Subcutaneous adipose tissue (tissue), 4 donors: Measurements from ENCODE around the gene GRK6. TPM values are rescaled to one million over a fixed set of nuclear protein-coding genes. Genes with fewer than 3 reads are reported as not detected.

Experiments used
- CTCF ChIP-seq: fragments of 450-650 bp; IDR thresholded peaks from one replicate; pipeline ENCODE4 v1.5.1; 2016; ENCODE audit warnings: low read depth, mild to moderate bottlenecking, control low read depth, antibody characterized with exemption, moderate library complexity
- total RNA-seq, 4 donors: library from RNA; depleted of rRNA; stranded (reverse); fragments of >200 nt; gene quantifications; one replicate each; pipeline ENCODE4 v1.1.0, GENCODE V29; 2016

GRK6 gene
- total RNA-seq, 4 donors from 2014 or later, result 9.3 to 22.6 (median 19.7) TPM

- TF ChIP-seq CTCF, result no peak
Observed at GRCh38 chr5:177459819-177460628, 33.5 kb downstream of the GRK6 start.

- no peak for TF ChIP-seq CTCF
Observed at GRCh38 chr5:177462021-177462670, 35.7 kb downstream of the GRK6 start.

- no peak for TF ChIP-seq CTCF
Observed at GRCh38 chr5:177465044-177465443, 38.6 kb downstream of the GRK6 start.

GRCh38 chr5:177466861-177467260, 40.4 kb downstream of the GRK6 start:
- TF ChIP-seq CTCF, result no peak

- no peak for TF ChIP-seq CTCF
Observed at GRCh38 chr5:177467436-177467835, 41.0 kb downstream of the GRK6 start.

- TF ChIP-seq CTCF, result no peak
Observed at GRCh38 chr5:177468329-177468684, 41.8 kb downstream of the GRK6 start.

- no peak for TF ChIP-seq CTCF
Observed at GRCh38 chr5:177468685-177469628, 42.5 kb downstream of the GRK6 start.
